Neural cell (in vitro differentiated cells): ENCODE results near the gene IFI16. TPM values are rescaled to one million over a fixed set of nuclear protein-coding genes. Genes with fewer than 3 reads are reported as not detected.

Experiments
- H2AFZ ChIP-seq: fragments of 200-600, 300-800 bp; sonication (generic), shearing (Covaris generic); 2 replicates; pipeline ENCODE4 v1.6.0; 2014; ENCODE audit warnings: low read depth, mild to moderate bottlenecking, antibody characterized with exemption, low read length, moderate library complexity
- H3F3A ChIP-seq: fragments of 200-600 bp; shearing (Covaris generic); 2 replicates; pipeline ENCODE4 v1.6.1; 2016; ENCODE audit warnings: mild to moderate bottlenecking, moderate library complexity, mixed read lengths, antibody characterized with exemption, low read length; ENCODE audit not compliant: insufficient read depth, poor library complexity, severe bottlenecking
- H3K27ac ChIP-seq: fragments of 200-600, 300-800 bp; sonication (generic), shearing (Covaris generic); 2 replicates; pipeline ENCODE4 v1.5.1; 2014; ENCODE audit warnings: mild to moderate bottlenecking, low read length, moderate library complexity
- H3K27me3 ChIP-seq: fragments of 300-800, 200-600 bp; sonication (generic), shearing (Covaris generic); 2 replicates; pipeline ENCODE4 v1.6.0; 2014; ENCODE audit warnings: mild to moderate bottlenecking, low read depth, low read length, moderate library complexity; ENCODE audit not compliant: insufficient read depth
- H3K36me3 ChIP-seq: fragments of 300-800, 200-600 bp; sonication (generic), shearing (Covaris generic); 2 replicates; pipeline ENCODE4 v1.5.1; 2014; ENCODE audit warnings: mild to moderate bottlenecking, antibody characterized with exemption, low read length, moderate library complexity; ENCODE audit not compliant: insufficient read depth
- H3K4me2 ChIP-seq: fragments of 300-800, 200-600 bp; sonication (generic), shearing (Covaris generic); 2 replicates; pipeline ENCODE4 v1.6.0; 2014; ENCODE audit warnings: mild to moderate bottlenecking, low read length
- H3K4me3 ChIP-seq: fragments of 300-800, 200-600 bp; sonication (generic), shearing (Covaris generic); 2 replicates; pipeline ENCODE4 v1.5.1; 2014; ENCODE audit warnings: mild to moderate bottlenecking, low read length, moderate library complexity
- H3K79me2 ChIP-seq: fragments of 200-600 bp; shearing (Covaris generic); replicated peaks from 2 replicates; pipeline ENCODE4 v1.6.0; 2014; ENCODE audit warnings: mild to moderate bottlenecking, low read length, moderate library complexity; ENCODE audit not compliant: insufficient read depth
- H3K9ac ChIP-seq: fragments of 300-800, 200-600 bp; sonication (generic), shearing (Covaris generic); 2 replicates; pipeline ENCODE4 v1.6.1; 2016; ENCODE audit warnings: mild to moderate bottlenecking, low read length, mixed read lengths
- H3K9me2 ChIP-seq: fragments of 200-600 bp; shearing (Covaris generic); 2 replicates; pipeline ENCODE4 v1.6.1; 2016; ENCODE audit warnings: mild to moderate bottlenecking, low read length, mixed read lengths; ENCODE audit not compliant: insufficient read depth
- H3K9me3 ChIP-seq: fragments of 200-600, 300-800 bp; sonication (generic), shearing (Covaris generic); 2 replicates; pipeline ENCODE4 v1.6.1; 2016; ENCODE audit warnings: mild to moderate bottlenecking, mixed run types, low read length, moderate library complexity, mixed read lengths
- H4K20me1 ChIP-seq: fragments of 200-600 bp; shearing (Covaris generic); 2 replicates; pipeline ENCODE4 v1.6.1; 2016; ENCODE audit warnings: mild to moderate bottlenecking, mixed run types; ENCODE audit not compliant: insufficient read depth
- EP300 ChIP-seq: fragments of 450-650 bp; conservative IDR thresholded peaks from 2 replicates; pipeline ENCODE4 v1.6.1; 2014; ENCODE audit warnings: antibody characterized with exemption, mild to moderate bottlenecking, moderate library complexity; ENCODE audit not compliant: poor library complexity, severe bottlenecking
- EZH2 ChIP-seq: fragments of 200-600, 300-800 bp; shearing (Covaris generic), sonication (generic); IDR thresholded peaks from 2 replicates; pipeline ENCODE4 v1.6.1; 2014; ENCODE audit warnings: antibody characterized with exemption, low read length, borderline replicate concordance, mild to moderate bottlenecking; ENCODE audit not compliant: insufficient read depth, poor library complexity, severe bottlenecking
- MXI1 ChIP-seq: fragments of 450-650 bp; conservative IDR thresholded peaks from 2 replicates; pipeline ENCODE4 v1.6.1; 2014; ENCODE audit warnings: antibody characterized with exemption, mild to moderate bottlenecking; ENCODE audit not compliant: poor library complexity, severe bottlenecking
- POLR2AphosphoS5 ChIP-seq: IDR thresholded peaks from 2 replicates; pipeline ENCODE4 v1.6.1; 2012
- RAD21 ChIP-seq: fragments of 450-650 bp; conservative IDR thresholded peaks from 2 replicates; pipeline ENCODE4 v1.6.1; 2014; ENCODE audit warnings: antibody characterized with exemption, mild to moderate bottlenecking, moderate library complexity
- REST ChIP-seq: IDR thresholded peaks from 2 replicates; pipeline ENCODE4 v1.6.1; 2012; ENCODE audit warnings: borderline replicate concordance
- SMC3 ChIP-seq: fragments of 450-650 bp; conservative IDR thresholded peaks from 2 replicates; pipeline ENCODE4 v1.6.1; 2014; ENCODE audit warnings: antibody characterized with exemption, mild to moderate bottlenecking, moderate library complexity; ENCODE audit not compliant: poor library complexity
- TAF1 ChIP-seq: IDR thresholded peaks from 2 replicates; pipeline ENCODE4 v1.6.1; 2012; ENCODE audit warnings: low read depth
- polyA plus RNA-seq: library from polyadenylated mRNA; depleted of rRNA; stranded (reverse); fragments of >200 nt; gene quantifications from 2 replicates; pipeline ENCODE4 v1.2.3, GENCODE V29; 2014
- TF ChIP-seq, protein P1 (sequence below): fragments of 450-650 bp; IDR thresholded peaks from 2 replicates; pipeline ENCODE4 v1.5.1; 2014; ENCODE audit warnings: antibody characterized with exemption, mild to moderate bottlenecking, moderate library complexity; ENCODE audit not compliant: poor library complexity, severe bottlenecking

Gene IFI16
- polyA plus RNA-seq, 1 donor from 2014 or later: not detected

- no peaks in the 10 kb centered on the region for H3F3A ChIP-seq
- no peak overlapping the region for H3K27ac ChIP-seq
- H3K9me3 ChIP-seq: no peaks in the 10 kb centered on the region
- no peaks in the 10 kb centered on the region for H3K9me2 ChIP-seq
- no peak for TF ChIP-seq EZH2
- no peak for TF ChIP-seq TAF1
- no peak for TF ChIP-seq EP300
- TF ChIP-seq, protein P1, sequence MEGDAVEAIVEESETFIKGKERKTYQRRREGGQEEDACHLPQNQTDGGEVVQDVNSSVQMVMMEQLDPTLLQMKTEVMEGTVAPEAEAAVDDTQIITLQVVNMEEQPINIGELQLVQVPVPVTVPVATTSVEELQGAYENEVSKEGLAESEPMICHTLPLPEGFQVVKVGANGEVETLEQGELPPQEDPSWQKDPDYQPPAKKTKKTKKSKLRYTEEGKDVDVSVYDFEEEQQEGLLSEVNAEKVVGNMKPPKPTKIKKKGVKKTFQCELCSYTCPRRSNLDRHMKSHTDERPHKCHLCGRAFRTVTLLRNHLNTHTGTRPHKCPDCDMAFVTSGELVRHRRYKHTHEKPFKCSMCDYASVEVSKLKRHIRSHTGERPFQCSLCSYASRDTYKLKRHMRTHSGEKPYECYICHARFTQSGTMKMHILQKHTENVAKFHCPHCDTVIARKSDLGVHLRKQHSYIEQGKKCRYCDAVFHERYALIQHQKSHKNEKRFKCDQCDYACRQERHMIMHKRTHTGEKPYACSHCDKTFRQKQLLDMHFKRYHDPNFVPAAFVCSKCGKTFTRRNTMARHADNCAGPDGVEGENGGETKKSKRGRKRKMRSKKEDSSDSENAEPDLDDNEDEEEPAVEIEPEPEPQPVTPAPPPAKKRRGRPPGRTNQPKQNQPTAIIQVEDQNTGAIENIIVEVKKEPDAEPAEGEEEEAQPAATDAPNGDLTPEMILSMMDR: no peak
- no peak for TF ChIP-seq MXI1
- TF ChIP-seq SMC3: no peak
- TF ChIP-seq RAD21: no peak
- no peak for TF ChIP-seq REST
- TF ChIP-seq POLR2AphosphoS5: no peak
- H3K4me2 ChIP-seq: no peak overlapping the region
- H4K20me1 ChIP-seq: no peaks in the 10 kb centered on the region
- H3K27me3 ChIP-seq: no peaks in the 10 kb centered on the region
- H3K36me3 ChIP-seq: no peaks in the 10 kb centered on the region
- no peak overlapping the region for H3K9ac ChIP-seq
- H2AFZ ChIP-seq: no peak overlapping the region
- no peak overlapping the region for H3K4me3 ChIP-seq
- H3K79me2 ChIP-seq: no peaks in the 10 kb centered on the region
These were observed 30.5 kb upstream of the IFI16 start for GRCh38 chr1:158979229-158979628.

DNA sequence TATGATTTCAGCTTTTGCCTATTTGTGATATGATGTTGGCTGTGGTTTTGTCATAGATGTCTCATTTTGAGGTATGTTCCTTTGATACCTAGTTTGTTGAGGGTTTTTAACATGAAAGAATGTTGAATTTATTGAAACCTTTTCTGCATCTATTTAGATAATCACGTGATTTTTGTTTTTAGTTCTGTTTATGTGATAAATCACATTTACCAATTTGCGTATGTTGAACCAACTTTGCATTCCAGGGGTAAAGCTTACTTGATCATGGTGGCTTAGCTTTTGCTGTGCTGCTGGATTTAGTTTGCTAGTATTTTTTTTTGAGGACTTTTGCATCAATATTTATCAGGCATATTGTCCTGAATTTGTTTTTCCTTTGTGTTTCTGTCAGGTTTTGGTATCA, 26.5 kb upstream of the IFI16 start:
- TF ChIP-seq SMC3 (no peak), EZH2 (no peak), MXI1 (no peak), EP300 (no peak), REST (no peak), POLR2AphosphoS5 (no peak), TAF1 (no peak), RAD21 (no peak)
- TF ChIP-seq, protein P1: no peak
- no peaks in the 10 kb centered on the region for H3K36me3 ChIP-seq

More for the DNA sequence above, 26.5 kb upstream of the IFI16 start:
- no peaks in the 10 kb centered on the region for H3F3A ChIP-seq
- H3K9ac ChIP-seq: no peak overlapping the region
- no peaks in the 10 kb centered on the region for H3K79me2 ChIP-seq
- H3K27me3 ChIP-seq: no peaks in the 10 kb centered on the region
- no peak overlapping the region for H3K27ac ChIP-seq
- no peak overlapping the region for H2AFZ ChIP-seq
- H3K4me2 ChIP-seq: no peak overlapping the region
- H3K9me3 ChIP-seq: no peaks in the 10 kb centered on the region
- H4K20me1 ChIP-seq: no peaks in the 10 kb centered on the region
- no peak overlapping the region for H3K4me3 ChIP-seq
- no peaks in the 10 kb centered on the region for H3K9me2 ChIP-seq
